GM19238 (cell line): Measurements from ENCODE around the gene C21orf91.

Source experiments
- DNase-seq: peaks from one replicate; pipeline ENCODE4 v3.0.0; 2011; ENCODE audit warnings: low spot score; ENCODE audit not compliant: insufficient read length

The C21orf91 gene

GRCh38 chr21:17819114-17819876 is at the start of gene C21orf91:
Gene C21orf91, minus strand, starts transcription at chr21:17819356. Its CDS starts 1,038 bp downstream, at chr21:17818318.
- peak; percentile 85 for DNase-seq

- DNase-seq, result no peak
Measured at GRCh38 chr21:17866590-17866989, 47.4 kb upstream of the C21orf91 start.

GRCh38 chr21:17859661-17860060 is 40.5 kb upstream of the C21orf91 start:
- DNase-seq, result no peak

GRCh38 chr21:17858747-17859146 is 39.6 kb upstream of the C21orf91 start:
- no peak for DNase-seq

- DNase-seq, result no peak
Measured at GRCh38 chr21:17854745-17855144, 35.6 kb upstream of the C21orf91 start.

GRCh38 chr21:17853393-17854275 is 34.5 kb upstream of the C21orf91 start:
- no peak for DNase-seq

- DNase-seq, result no peak
Measured at GRCh38 chr21:17848228-17848627, 29.1 kb upstream of the C21orf91 start.

- DNase-seq, result no peak
Measured at GRCh38 chr21:17841103-17841502, 21.9 kb upstream of the C21orf91 start.

GRCh38 chr21:17834639-17835354 is 15.6 kb upstream of the C21orf91 start:
- DNase-seq, result no peak

GRCh38 chr21:17829472-17829871 is 10.3 kb upstream of the C21orf91 start:
- DNase-seq, result no peak

GRCh38 chr21:17828223-17828622 is 9.1 kb upstream of the C21orf91 start:
- DNase-seq, result no peak

GRCh38 chr21:17823846-17824245 is 4.7 kb upstream of the C21orf91 start:
- no peak for DNase-seq

GRCh38 chr21:17821121-17821520 is 2.0 kb upstream of the C21orf91 start:
- no peak for DNase-seq

GRCh38 chr21:17819877-17820229 is 697 bp upstream of the C21orf91 start:
- peak; percentile 22 for DNase-seq

- peak; percentile 6 for DNase-seq
Measured at GRCh38 chr21:17818186-17819113, 706 bp downstream of the C21orf91 start.

- DNase-seq, result no peak
Measured at GRCh38 chr21:17813353-17813752, 5.8 kb downstream of the C21orf91 start.

- DNase-seq, result no peak
Measured at GRCh38 chr21:17805966-17806365, 13.2 kb downstream of the C21orf91 start.

GRCh38 chr21:17803536-17803935 is 15.6 kb downstream of the C21orf91 start:
- DNase-seq, result no peak

GRCh38 chr21:17802572-17802971 is 16.6 kb downstream of the C21orf91 start:
- DNase-seq, result no peak

- no peak for DNase-seq
Measured at GRCh38 chr21:17799414-17800164, 19.6 kb downstream of the C21orf91 start.
